Measurements from ENCODE around the gene TRIM16.
"Not testable (repeated sequence)": the region's sequence is repeated elsewhere in the genome, so short reads cannot be mapped to it uniquely, and the experiment has no call there.

GRCh38 chr17:15654401-15654800 lies 29.7 kb downstream of the TRIM16 start:
- TF ChIP-seq SMC3 (conservative IDR thresholded peaks at IDR 0.05; ENCODE audit: insufficient read depth, low read depth, low read length); HNRNPK (IDR thresholded peaks at IDR 0.05; ENCODE audit: low read depth, low read length, poor library complexity, severe bottlenecking); GMEB1 (CRISPR knock-in tag; IDR thresholded peaks at IDR 0.05); PPARD (CRISPR knock-in tag; IDR thresholded peaks at IDR 0.05); SMARCB1 (IDR thresholded peaks at IDR 0.05; ENCODE audit: insufficient read length, low read depth); CTCF (IDR thresholded peaks at IDR 0.05 in 2 of 3, conservative IDR thresholded peaks at IDR 0.05 in 1 of 3; ENCODE audit: insufficient read depth in 2 of 3, low read depth in 1 of 3, low read length in 3 of 3); KDM1A (IDR thresholded peaks at IDR 0.05); SMAD2 (IDR thresholded peaks at IDR 0.05; ENCODE audit: low read depth, low read length); TSHZ1 (CRISPR knock-in tag; IDR thresholded peaks at IDR 0.05); ZNF408 (CRISPR knock-in tag; IDR thresholded peaks at IDR 0.05; ENCODE audit: low read depth); MNT (conservative IDR thresholded peaks at IDR 0.05); GABPA (tag; conservative IDR thresholded peaks at IDR 0.05; ENCODE audit: low read depth): not testable (repeated sequence)

Data from K562 (cell line).